Stimulated activated effector memory CD8-positive, alpha-beta T cell treated with anti-CD3 and anti-CD28 coated beads, Interleukin-12 subunit alpha, Interleukin-12 subunit beta, amount 100 ng/mL, for 72 hours (primary cell): ENCODE data around the gene PRDM1.
A peak's percentile ranks its signal among the peaks of the same experiment; 100 is the strongest.
"Not testable (repeated sequence)": the region's sequence is repeated elsewhere in the genome, so short reads cannot be mapped to it uniquely, and the experiment has no call there.

Source experiments
- ATAC-seq: fragments of 150-1000 bp; cut with Tn5 transposase; 2 replicates; pipeline ENCODE4 v1.10.0; 2021
- DNase-seq, 2 donors: peaks; one replicate each; pipeline ENCODE4 v3.0.0; 2021 to 2022; ENCODE audit warnings: low spot score in 2 of 2
- H3K27ac Mint-ChIP-seq: one replicate; pipeline ENCODE4 v1.8.0; 2022; ENCODE audit warnings: mild to moderate bottlenecking, mixed read lengths
- H3K36me3 Mint-ChIP-seq: one replicate; pipeline ENCODE4 v1.8.0; 2022; ENCODE audit warnings: mild to moderate bottlenecking, mixed read lengths
- H3K4me1 Mint-ChIP-seq: one replicate; pipeline ENCODE4 v1.8.0; 2022; ENCODE audit warnings: mixed read lengths
- H3K4me3 Mint-ChIP-seq: one replicate; pipeline ENCODE4 v1.8.0; 2022; ENCODE audit warnings: mild to moderate bottlenecking, mixed read lengths
- H3K9me3 Mint-ChIP-seq: one replicate; pipeline ENCODE4 v1.8.0; 2022; ENCODE audit warnings: mixed read lengths

Gene PRDM1

GRCh38 chr6:106146852-106147351, 60.8 kb downstream of the PRDM1 start:
- DNase-seq (no peak), ATAC-seq (no peak)
- Mint-ChIP-seq H3K4me3 (no peak overlapping the region), H3K27ac (no peak overlapping the region), H3K36me3 (no peaks in the 10 kb centered on the region), H3K4me1 (peaks cover 71% of the 10 kb centered on the region), H3K9me3 (no peaks in the 10 kb centered on the region)

DNA sequence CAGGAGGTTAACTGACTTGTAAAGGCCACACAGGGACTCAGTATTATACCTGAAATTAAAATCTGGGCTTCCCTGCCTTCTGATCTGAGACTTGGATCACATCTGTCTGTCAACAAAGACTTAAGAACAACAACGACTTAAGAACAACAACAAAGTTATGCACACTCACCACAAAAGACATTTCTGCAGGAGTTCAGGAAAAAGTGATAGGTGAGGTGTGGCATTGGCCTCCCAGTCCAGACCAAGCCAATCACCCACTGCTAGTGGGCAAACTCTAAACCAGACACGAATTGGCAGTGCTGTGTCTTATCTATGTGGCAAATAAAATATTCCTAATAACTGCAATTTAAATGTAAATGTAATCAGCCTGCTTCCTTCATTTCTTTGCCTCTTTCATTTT, 61.3 kb downstream of the PRDM1 start:
- Mint-ChIP-seq H3K9me3 (no peaks in the 10 kb centered on the region), H3K4me1 (peaks cover 71% of the 10 kb centered on the region), H3K4me3 (no peak overlapping the region), H3K27ac (no peak overlapping the region), H3K36me3 (no peaks in the 10 kb centered on the region)
- ATAC-seq (no peak), DNase-seq (no peak)

GRCh38 chr6:106149472-106150069, 63.4 kb downstream of the PRDM1 start:
- peak; percentile 71 for ATAC-seq
- Mint-ChIP-seq H3K4me1 (peaks cover 61% of the 10 kb centered on the region), H3K4me3 (no peak overlapping the region)

GRCh38 chr6:106152476-106152875, 66.3 kb downstream of the PRDM1 start:
- not testable (repeated sequence) for H3K27ac Mint-ChIP-seq, H3K9me3 Mint-ChIP-seq, H3K4me3 Mint-ChIP-seq, DNase-seq, H3K36me3 Mint-ChIP-seq
- peak; percentile 39 for ATAC-seq
- peaks cover 43% of the 10 kb centered on the region for H3K4me1 Mint-ChIP-seq

More at GRCh38 chr6:106149472-106150069, 63.4 kb downstream of the PRDM1 start:
- no peak overlapping the region for H3K27ac Mint-ChIP-seq
- no peaks in the 10 kb centered on the region for H3K9me3 Mint-ChIP-seq
- no peaks in the 10 kb centered on the region for H3K36me3 Mint-ChIP-seq
- no peak for DNase-seq

- H3K27ac Mint-ChIP-seq = no peak overlapping the region
- no peak for DNase-seq
- no peaks in the 10 kb centered on the region for H3K36me3 Mint-ChIP-seq
- peaks cover 48% of the 10 kb centered on the region for H3K4me1 Mint-ChIP-seq
- H3K4me3 Mint-ChIP-seq = no peak overlapping the region
- ATAC-seq = no peak
- no peaks in the 10 kb centered on the region for H3K9me3 Mint-ChIP-seq
Measured at GRCh38 chr6:106152952-106153351, 66.8 kb downstream of the PRDM1 start.

- Mint-ChIP-seq H3K36me3 (no peaks in the 10 kb centered on the region), H3K4me3 (no peak overlapping the region), H3K4me1 (peaks cover 41% of the 10 kb centered on the region), H3K27ac (no peak overlapping the region), H3K9me3 (no peaks in the 10 kb centered on the region)
- ATAC-seq (no peak), DNase-seq (no peak)
Measured at GRCh38 chr6:106154326-106154725, 68.2 kb downstream of the PRDM1 start.

DNA sequence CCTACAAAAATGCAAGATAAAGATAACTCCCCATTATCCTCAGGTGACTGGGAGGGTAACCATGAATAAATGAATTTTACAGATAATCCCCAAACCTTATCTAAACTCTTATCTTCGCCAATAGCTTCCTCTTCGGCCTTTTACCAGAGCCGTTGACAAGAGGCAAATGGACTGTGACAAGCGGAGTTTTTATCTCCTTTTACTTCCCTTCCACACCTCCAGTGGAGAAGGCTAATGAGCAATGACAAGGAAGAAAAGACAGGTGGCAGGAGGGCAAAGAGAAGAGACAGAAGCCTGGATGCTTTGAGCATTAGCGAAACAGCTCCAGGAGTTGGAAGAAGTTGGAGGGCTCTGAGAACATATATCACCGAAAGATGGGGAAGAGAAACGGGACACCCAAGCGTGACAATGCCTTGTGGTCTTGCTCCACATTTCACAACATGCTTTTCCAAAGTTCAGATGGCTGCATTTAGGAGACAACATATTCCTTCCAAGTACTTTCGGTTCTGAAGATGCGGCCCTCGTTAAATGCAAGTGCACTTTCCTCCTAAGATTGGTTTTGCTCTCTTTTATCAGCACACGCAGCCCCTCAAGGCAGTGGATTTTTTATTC, 69.2 kb downstream of the PRDM1 start:
- Mint-ChIP-seq H3K4me1 (peaks cover 42% of the 10 kb centered on the region), H3K9me3 (no peaks in the 10 kb centered on the region), H3K4me3 (no peak overlapping the region), H3K36me3 (no peaks in the 10 kb centered on the region), H3K27ac (no peak overlapping the region)
- DNase-seq (no peak), ATAC-seq (no peak)

- H3K9me3 Mint-ChIP-seq = no peaks in the 10 kb centered on the region
- no peak overlapping the region for H3K4me3 Mint-ChIP-seq
- H3K4me1 Mint-ChIP-seq = peaks cover 37% of the 10 kb centered on the region
- no peaks in the 10 kb centered on the region for H3K36me3 Mint-ChIP-seq
- no peak for ATAC-seq
- no peak for DNase-seq
- H3K27ac Mint-ChIP-seq = no peak overlapping the region
Measured at GRCh38 chr6:106156413-106156812, 70.3 kb downstream of the PRDM1 start.

- peaks cover 38% of the 10 kb centered on the region for H3K4me1 Mint-ChIP-seq
- no peak overlapping the region for H3K4me3 Mint-ChIP-seq
- DNase-seq (no peak), ATAC-seq (no peak)
- H3K9me3 Mint-ChIP-seq = no peaks in the 10 kb centered on the region
- H3K27ac Mint-ChIP-seq = no peak overlapping the region
- no peaks in the 10 kb centered on the region for H3K36me3 Mint-ChIP-seq
Measured at GRCh38 chr6:106156863-106157262, 70.7 kb downstream of the PRDM1 start.

- ATAC-seq = no peak
- Mint-ChIP-seq H3K9me3 (no peaks in the 10 kb centered on the region), H3K36me3 (peaks cover 5% of the 10 kb centered on the region), H3K4me1 (peaks cover 44% of the 10 kb centered on the region), H3K4me3 (no peak overlapping the region), H3K27ac (peak overlapping the region; percentile 83)
- DNase-seq = no peak
Measured at GRCh38 chr6:106158816-106159215, 72.7 kb downstream of the PRDM1 start.
